Vagina (tissue), 2 donors: ENCODE measurements around the gene CCDC8. TPM values are rescaled to one million over a fixed set of nuclear protein-coding genes. Genes with fewer than 3 reads are reported as not detected.

Source experiments
- DNase-seq, 2 donors: peaks; one replicate each; pipeline ENCODE4 v3.0.0-alpha.2; 2017; ENCODE audit errors: extremely low spot score in 2 of 2
- H3K27ac ChIP-seq: fragments of 200-600 bp; sonication (generic); one replicate; pipeline ENCODE4 v1.5.1; 2019
- H3K27me3 ChIP-seq: fragments of 200-600 bp; sonication (generic); one replicate; pipeline ENCODE4 v1.5.1; 2019
- H3K36me3 ChIP-seq, 2 donors: fragments of 200-600 bp; sonication (generic); one replicate each; pipeline ENCODE4 v1.5.1; 2017 to 2019
- H3K4me1 ChIP-seq: fragments of 200-600 bp; sonication (generic); one replicate; pipeline ENCODE4 v1.5.1; 2019
- H3K4me3 ChIP-seq, 2 donors: fragments of 200-600 bp; sonication (generic); 1 replicate in 1 of 2; 2 replicates in 1 of 2; pipeline ENCODE4 v1.5.1; 2016 to 2019
- H3K9me3 ChIP-seq: fragments of 200-600 bp; sonication (generic); one replicate; pipeline ENCODE4 v1.5.1; 2019
- POLR2A ChIP-seq, 2 donors: fragments of 450-650 bp; IDR thresholded peaks; one replicate each; pipeline ENCODE4 v1.6.1; 2017; ENCODE audit warnings: antibody characterized with exemption in 2 of 2, mild to moderate bottlenecking in 2 of 2, moderate library complexity in 2 of 2
- POLR2AphosphoS5 ChIP-seq, 2 donors: sonication (generic); formaldehyde crosslinking; IDR thresholded peaks; one replicate each; pipeline ENCODE4 v1.9.0; 2017; ENCODE audit warnings: antibody characterized with exemption in 2 of 2, mild to moderate bottlenecking in 2 of 2, low read depth in 1 of 2; ENCODE audit not compliant: insufficient read depth in 1 of 2
- intact Hi-C: fragments of 100-400 bp; cut with DNase I; formaldehyde crosslinking; loops from one replicate; pipeline ENCODE4 v1.15.1; 2023
- total RNA-seq: library from RNA; depleted of rRNA; stranded (reverse); fragments of >200 nt; gene quantifications from one replicate; pipeline ENCODE4 v1.2.3, GENCODE V29; 2016
- TF ChIP-seq, protein P1 (sequence below), 3 experiments: fragments of 450-650 bp in 2 of 3; fragments of 200-600 bp in 1 of 3; sonication (generic) in 1 of 3; IDR thresholded peaks; one replicate each; pipeline ENCODE4 v1.5.1; 2017 to 2019; ENCODE audit warnings: antibody characterized with exemption in 3 of 3, mild to moderate bottlenecking in 2 of 3, moderate library complexity in 2 of 3

CCDC8 gene
- total RNA-seq, 1 donor from 2014 or later: 7.4 TPM

DNA sequence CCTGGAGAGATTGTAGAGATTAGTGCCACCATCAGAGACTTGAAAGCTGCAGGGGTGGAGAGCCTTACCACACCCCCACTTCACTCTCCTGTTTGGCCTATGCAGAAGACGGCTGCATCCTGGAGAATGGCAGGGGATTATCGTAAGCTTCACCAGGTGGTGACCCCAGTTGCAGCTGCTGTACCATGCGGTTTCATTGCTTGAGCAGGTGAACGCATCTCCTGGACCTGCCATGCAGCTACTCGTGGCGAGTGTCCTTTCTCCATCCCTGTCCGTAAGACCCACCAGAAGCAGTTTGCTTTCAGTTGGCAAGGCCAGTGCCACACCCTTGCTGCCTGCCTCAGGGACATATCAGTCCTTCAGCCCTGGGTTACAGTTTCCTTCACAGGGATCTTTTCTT lies 45.2 kb downstream of the CCDC8 start:
- peaks cover 32% of the 10 kb centered on the region for H3K4me1 ChIP-seq
- no peaks in the 10 kb centered on the region for H3K9me3 ChIP-seq
- no peak overlapping the region for H3K27ac ChIP-seq
- TF ChIP-seq POLR2AphosphoS5 (IDR thresholded peaks at IDR 0.05; ENCODE audit: insufficient read depth in 1 of 2, low read depth in 1 of 2) (no peak), POLR2A (IDR thresholded peaks at IDR 0.05) (no peak)
- TF ChIP-seq, protein P1, sequence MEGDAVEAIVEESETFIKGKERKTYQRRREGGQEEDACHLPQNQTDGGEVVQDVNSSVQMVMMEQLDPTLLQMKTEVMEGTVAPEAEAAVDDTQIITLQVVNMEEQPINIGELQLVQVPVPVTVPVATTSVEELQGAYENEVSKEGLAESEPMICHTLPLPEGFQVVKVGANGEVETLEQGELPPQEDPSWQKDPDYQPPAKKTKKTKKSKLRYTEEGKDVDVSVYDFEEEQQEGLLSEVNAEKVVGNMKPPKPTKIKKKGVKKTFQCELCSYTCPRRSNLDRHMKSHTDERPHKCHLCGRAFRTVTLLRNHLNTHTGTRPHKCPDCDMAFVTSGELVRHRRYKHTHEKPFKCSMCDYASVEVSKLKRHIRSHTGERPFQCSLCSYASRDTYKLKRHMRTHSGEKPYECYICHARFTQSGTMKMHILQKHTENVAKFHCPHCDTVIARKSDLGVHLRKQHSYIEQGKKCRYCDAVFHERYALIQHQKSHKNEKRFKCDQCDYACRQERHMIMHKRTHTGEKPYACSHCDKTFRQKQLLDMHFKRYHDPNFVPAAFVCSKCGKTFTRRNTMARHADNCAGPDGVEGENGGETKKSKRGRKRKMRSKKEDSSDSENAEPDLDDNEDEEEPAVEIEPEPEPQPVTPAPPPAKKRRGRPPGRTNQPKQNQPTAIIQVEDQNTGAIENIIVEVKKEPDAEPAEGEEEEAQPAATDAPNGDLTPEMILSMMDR (IDR thresholded peaks at IDR 0.05): no peak
- H3K36me3 ChIP-seq: peaks cover 0 to 33% of the 10 kb centered on the region in 2 donors
- DNase-seq: no peak
- intact Hi-C loops: no loop called here
- no peaks in the 10 kb centered on the region for H3K27me3 ChIP-seq
- H3K4me3 ChIP-seq: no peak overlapping the region

DNA sequence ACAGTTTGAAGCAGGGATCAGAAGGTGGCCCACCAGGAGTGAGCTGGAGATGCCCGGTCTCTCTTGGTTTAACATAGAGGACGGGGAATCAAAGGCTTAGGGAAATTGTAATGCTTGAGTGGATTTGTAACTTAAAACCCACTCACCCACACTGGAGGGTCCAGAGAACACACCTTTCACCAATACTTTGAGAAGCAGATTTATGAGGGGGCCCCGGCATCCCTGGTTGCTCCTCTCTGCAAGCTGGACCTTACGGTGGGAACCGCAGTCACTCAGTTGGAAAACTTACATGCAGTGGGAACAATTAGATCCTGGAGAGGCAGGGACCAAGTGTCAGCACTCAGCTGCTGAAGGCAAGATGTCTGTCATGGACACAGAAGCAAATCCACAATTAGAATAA lies 45.9 kb downstream of the CCDC8 start:
- H3K27ac ChIP-seq: no peak overlapping the region
- H3K9me3 ChIP-seq: no peaks in the 10 kb centered on the region
- no peak overlapping the region for H3K4me3 ChIP-seq
- no peak for DNase-seq
- peaks cover 0 to 33% of the 10 kb centered on the region in 2 donors for H3K36me3 ChIP-seq
- H3K27me3 ChIP-seq: no peaks in the 10 kb centered on the region
- TF ChIP-seq POLR2AphosphoS5 (IDR thresholded peaks at IDR 0.05; ENCODE audit: insufficient read depth in 1 of 2, low read depth in 1 of 2) (no peak), POLR2A (IDR thresholded peaks at IDR 0.05) (no peak)
- TF ChIP-seq, protein P1 (IDR thresholded peaks at IDR 0.05): no peak
- peaks cover 26% of the 10 kb centered on the region for H3K4me1 ChIP-seq
- intact Hi-C loops: no loop called here

DNA sequence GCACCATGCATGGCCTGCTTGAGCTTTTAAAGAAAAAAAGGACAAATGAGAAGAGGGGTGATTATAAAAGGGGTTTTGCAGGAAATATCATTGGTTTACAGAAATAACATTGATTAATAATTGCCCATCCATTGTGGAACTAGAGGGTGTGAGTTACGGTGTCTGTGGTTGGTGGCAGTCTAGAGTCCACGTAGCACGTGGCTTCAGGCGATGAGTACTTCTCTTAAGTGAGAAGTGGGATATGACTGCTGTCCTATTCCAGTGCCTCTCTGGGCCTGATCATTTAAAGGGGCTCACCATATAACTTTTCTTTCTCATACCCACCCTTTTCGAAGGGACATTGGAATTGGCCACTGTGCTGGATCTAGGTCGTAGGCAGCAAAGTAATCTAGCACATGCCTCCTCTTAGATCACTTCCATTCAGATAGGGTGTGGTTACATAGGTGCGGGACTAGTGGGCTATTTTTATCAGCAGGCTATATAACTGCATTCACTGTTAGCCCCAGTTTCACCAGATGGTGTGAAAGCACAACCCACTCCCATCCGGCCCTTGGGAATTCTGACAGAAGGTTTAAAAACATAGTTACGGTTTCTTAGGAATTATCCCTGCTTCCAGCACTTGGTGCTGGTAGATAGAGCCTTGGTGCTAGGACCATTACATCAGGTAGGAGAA lies 46.6 kb downstream of the CCDC8 start:
- Histone ChIP-seq H3K27me3 (no peaks in the 10 kb centered on the region), H3K4me3 (no peak overlapping the region), H3K36me3 (peaks cover 0 to 33% of the 10 kb centered on the region in 2 donors), H3K4me1 (peaks cover 19% of the 10 kb centered on the region), H3K27ac (no peak overlapping the region), H3K9me3 (no peaks in the 10 kb centered on the region)
- DNase-seq: no peak
- intact Hi-C loops: no loop called here
- TF ChIP-seq, protein P1 (IDR thresholded peaks at IDR 0.05): no peak
- no peak for TF ChIP-seq POLR2AphosphoS5 (IDR thresholded peaks at IDR 0.05; ENCODE audit: insufficient read depth in 1 of 2, low read depth in 1 of 2)
- TF ChIP-seq POLR2A (IDR thresholded peaks at IDR 0.05): no peak

DNA sequence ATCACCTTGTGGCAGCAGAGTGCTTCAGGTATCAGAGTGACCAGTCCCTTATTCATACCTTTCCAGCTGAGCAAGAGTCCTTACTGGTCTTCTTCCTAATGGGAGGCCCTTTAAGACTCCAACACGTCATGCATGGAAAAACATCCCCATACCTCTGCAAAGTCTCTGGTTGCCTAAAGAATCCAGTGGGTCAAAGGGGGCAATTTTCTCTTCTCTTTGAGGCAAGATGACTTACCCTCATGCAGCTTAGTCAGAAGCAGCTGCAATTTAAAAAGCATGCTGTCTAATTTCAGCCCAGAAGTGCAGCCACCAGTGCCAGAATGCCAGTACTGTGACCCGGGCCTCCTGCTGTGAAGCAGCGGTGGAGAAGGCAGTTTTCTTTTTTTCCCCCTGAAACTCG lies 47.8 kb downstream of the CCDC8 start:
- Histone ChIP-seq H3K9me3 (no peaks in the 10 kb centered on the region), H3K27ac (no peak overlapping the region), H3K27me3 (no peaks in the 10 kb centered on the region), H3K4me3 (no peak overlapping the region), H3K36me3 (peaks cover 0 to 33% of the 10 kb centered on the region in 2 donors), H3K4me1 (peaks cover 7% of the 10 kb centered on the region)
- no peak for DNase-seq
- intact Hi-C loops: no loop called here
- TF ChIP-seq POLR2AphosphoS5 (IDR thresholded peaks at IDR 0.05; ENCODE audit: insufficient read depth in 1 of 2, low read depth in 1 of 2) (no peak), POLR2A (IDR thresholded peaks at IDR 0.05) (no peak)
- TF ChIP-seq, protein P1 (IDR thresholded peaks at IDR 0.05): no peak

DNA sequence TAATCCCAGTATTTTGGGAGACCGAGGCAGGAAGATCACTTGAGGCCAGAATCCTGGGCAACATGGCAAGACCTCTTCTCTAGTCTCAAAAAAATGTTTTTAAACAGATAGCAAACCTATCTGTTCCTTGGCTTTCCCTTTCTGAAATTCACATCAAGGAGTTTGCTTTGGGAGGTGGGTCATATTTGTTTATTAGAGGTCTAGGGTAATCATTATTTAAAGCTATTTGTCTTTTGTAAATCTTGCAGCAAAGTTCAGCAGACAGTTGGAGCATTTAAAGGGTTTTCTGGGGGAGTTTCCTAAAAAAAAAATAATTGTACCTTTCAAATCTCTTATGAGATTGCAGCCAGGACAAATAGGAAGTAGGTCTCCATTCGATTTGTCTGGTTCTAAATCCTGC lies 49.0 kb downstream of the CCDC8 start:
- Histone ChIP-seq H3K4me3 (no peak overlapping the region), H3K27ac (no peak overlapping the region), H3K27me3 (no peaks in the 10 kb centered on the region), H3K4me1 (no peaks in the 10 kb centered on the region), H3K9me3 (no peaks in the 10 kb centered on the region), H3K36me3 (peaks cover 0 to 33% of the 10 kb centered on the region in 2 donors)
- DNase-seq: no peak
- TF ChIP-seq POLR2A (IDR thresholded peaks at IDR 0.05) (no peak), POLR2AphosphoS5 (IDR thresholded peaks at IDR 0.05; ENCODE audit: insufficient read depth in 1 of 2, low read depth in 1 of 2) (no peak)
- TF ChIP-seq, protein P1 (IDR thresholded peaks at IDR 0.05): no peak
- intact Hi-C loops: no loop called here
